ENCODE data around the gene KCNJ6. TPM values are rescaled to one million over a fixed set of nuclear protein-coding genes. Genes with fewer than 3 reads are reported as not detected.

KCNJ6 gene
- total RNA-seq (2014; rRNA removed; shearing (Covaris generic)): not detected in 2 replicates

DNA sequence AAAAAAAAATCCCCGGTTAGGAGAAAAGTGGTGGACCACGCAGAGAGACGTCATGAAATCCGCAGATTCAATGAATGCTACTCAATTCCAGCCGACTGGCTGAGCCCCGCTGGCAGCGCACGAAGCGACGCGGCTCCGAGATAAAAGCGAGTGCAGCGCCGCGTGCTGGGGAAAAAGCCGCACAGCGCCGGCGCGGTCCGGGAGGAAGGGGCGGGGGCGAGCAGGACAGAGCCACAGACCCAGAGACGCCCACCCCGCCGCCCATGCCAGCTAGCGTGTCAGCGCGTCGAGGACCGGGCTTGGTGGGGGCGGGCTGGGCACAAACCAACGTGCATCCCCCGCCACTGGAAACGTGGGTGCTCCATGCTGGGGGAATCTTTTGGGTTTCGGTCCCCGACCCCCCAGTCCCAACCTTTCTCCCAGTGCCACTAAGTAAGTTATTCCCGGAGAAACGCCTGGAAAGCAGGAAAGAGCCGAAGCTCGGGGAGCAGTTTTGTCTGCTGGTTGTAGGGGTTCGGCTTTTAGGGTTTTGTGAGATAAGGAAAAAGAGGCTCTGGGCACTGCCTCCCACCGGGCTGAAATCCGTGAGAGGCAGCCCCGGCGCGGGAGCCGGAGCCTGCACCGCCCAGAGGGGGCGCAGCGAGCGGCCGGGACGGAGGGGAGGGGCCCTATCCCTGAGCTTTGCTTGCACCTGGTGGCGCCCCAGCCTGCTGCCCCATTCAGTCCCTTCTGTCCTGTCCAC lies at the start of gene KCNJ6:
TSS of gene KCNJ6 (minus strand) at position 148 of the 742 bp plus-strand sequence. CDS start 75,775 bp downstream, outside the sequence.
- DNase-seq (ENCODE audit: low spot score): no peak

DNA sequence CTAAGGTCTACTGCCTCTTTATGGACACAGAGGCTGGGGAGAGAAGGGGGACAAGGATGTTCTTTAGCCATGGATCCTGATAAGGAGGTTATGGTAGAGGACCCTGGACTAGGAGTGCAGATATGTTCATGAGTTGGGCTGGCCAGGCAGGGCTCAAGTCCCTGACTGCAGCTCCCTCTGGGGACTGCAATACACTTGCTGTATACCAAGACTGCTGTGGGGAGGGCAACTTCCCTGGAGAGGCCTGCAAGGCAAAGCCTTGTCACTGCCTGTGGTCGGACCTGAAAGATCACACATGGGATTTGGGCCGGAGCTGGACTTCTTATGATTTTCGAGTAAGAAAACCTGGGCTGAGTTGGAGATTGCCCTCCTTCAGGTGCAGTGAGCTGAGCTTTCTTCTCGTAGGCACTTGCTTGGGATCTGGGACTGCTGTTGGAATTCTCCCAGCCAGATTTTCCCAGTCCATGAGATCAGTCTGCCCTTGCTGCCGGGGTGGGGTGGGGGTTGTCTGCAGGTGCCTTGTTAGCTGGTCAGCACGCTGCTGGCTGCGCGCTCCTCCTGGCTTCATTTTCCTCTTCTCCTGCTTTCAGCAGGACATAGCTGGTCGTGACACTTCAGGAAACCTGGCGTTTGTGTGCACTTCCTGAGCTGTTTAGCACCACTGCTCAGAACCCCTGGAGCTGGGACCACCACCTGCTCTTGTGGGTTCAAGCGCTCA lies 49.0 kb upstream of the KCNJ6 start:
- DNase-seq (ENCODE audit: low spot score): no peak

GRCh38 chr21:37958537-37958936 lies 42.3 kb upstream of the KCNJ6 start:
- DNase-seq (ENCODE audit: low spot score): no peak

- DNase-seq (ENCODE audit: low spot score): no peak
Measured at GRCh38 chr21:37956772-37957171, 40.5 kb upstream of the KCNJ6 start.

- no peak for DNase-seq (ENCODE audit: low spot score)
Measured at GRCh38 chr21:37945036-37945435, 28.8 kb upstream of the KCNJ6 start.

DNA sequence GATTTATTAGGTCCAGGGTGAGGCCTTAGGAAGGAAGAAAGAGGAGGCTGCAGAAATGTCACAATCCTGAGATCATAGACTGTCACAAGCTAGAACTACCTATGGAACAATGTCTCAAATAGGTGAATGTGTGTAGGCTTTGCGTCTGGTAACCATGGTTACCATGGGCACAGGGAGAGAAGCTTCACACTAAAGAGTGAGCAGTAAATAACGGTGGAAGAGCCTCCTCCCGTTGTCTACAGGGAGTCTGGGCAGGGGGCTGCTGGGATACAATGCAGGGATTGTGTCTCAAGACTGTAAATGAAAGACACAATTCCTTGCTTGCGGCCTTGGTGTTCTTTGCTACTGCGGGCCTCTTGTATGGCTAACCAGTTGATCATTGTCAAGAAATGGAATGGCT lies 28.2 kb upstream of the KCNJ6 start:
- no peak for DNase-seq (ENCODE audit: low spot score)

GRCh38 chr21:37940691-37941090 lies 24.4 kb upstream of the KCNJ6 start:
- DNase-seq (ENCODE audit: low spot score): no peak

GRCh38 chr21:37939838-37940237 lies 23.6 kb upstream of the KCNJ6 start:
- no peak for DNase-seq (ENCODE audit: low spot score)

- DNase-seq (ENCODE audit: low spot score): peak; percentile 73
Measured at GRCh38 chr21:37939251-37939650, 23.0 kb upstream of the KCNJ6 start.

DNA sequence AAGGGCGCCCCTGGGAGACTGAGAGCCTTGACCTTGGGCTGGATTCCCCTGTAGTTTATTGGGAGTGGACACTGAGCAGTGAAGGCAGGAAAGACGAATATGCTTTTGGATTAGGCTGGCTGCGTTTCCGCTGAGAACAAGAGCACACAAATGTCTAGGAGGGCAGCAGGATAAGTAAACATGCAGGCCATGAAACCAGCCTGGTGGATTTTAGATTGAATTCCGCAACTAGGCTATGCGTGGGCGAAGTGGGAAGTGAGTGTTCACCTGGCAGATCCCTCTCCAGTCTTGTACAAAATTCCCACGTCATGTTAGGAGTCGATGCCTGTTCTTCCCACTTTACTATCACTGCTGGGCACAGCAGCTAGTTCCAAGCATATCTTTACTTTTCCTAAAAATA lies 21.4 kb upstream of the KCNJ6 start:
- DNase-seq (ENCODE audit: low spot score): no peak

GRCh38 chr21:37936010-37936785 lies 19.9 kb upstream of the KCNJ6 start:
- peak; percentile 33 for DNase-seq (ENCODE audit: low spot score)

GRCh38 chr21:37932936-37933335 lies 16.7 kb upstream of the KCNJ6 start:
- no peak for DNase-seq (ENCODE audit: low spot score)

- DNase-seq (ENCODE audit: low spot score): no peak
Measured at GRCh38 chr21:37927711-37928110, 11.5 kb upstream of the KCNJ6 start.

GRCh38 chr21:37921091-37921490 lies 4.8 kb upstream of the KCNJ6 start:
- peak; percentile 31 for DNase-seq (ENCODE audit: low spot score)

GRCh38 chr21:37920302-37920701 lies 4.0 kb upstream of the KCNJ6 start:
- DNase-seq (ENCODE audit: low spot score): peak; percentile 63

- DNase-seq (ENCODE audit: low spot score): no peak
Measured at GRCh38 chr21:37917612-37918011, 1.4 kb upstream of the KCNJ6 start.

DNA sequence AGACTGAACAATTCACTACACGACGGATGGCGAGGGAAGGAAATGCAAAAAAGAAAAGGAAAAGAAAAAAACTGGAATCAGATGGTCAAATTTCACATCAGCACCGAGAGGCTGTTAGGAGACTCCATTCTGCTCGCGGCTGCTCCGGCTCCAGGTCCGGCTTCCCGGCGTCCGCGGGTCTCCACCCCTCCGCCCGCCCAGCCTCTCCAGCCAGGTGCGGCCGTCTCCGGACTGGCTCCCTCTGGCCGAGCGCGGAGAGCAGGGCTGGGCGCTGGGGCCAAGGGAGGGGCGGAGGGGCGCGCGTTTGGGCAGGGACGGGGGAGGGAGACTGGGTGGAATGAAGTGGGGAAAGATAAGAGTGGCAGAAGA lies 332 bp downstream of the KCNJ6 start:
- no peak for DNase-seq (ENCODE audit: low spot score)

- DNase-seq (ENCODE audit: low spot score): no peak
Measured at GRCh38 chr21:37915497-37915911, 753 bp downstream of the KCNJ6 start.

DNA sequence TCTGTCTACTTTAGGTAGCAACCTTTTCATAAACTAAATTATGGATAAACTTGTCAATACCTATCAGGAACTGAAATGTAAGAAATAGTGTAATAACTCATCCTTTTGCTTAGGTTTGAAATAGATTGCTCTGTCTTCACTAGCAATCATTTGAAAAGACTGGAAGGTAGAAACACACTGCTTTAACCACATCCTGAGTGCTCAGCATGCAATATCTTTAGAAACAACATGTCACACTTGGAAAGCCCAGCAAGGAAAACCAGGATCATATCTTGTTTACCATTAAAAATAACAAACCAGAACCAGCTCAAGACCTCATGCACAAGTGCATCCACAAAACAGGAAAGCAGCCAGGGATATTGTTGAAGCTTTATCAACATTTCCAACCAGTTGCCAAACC lies 3.6 kb downstream of the KCNJ6 start:
- no peak for DNase-seq (ENCODE audit: low spot score)

DNA sequence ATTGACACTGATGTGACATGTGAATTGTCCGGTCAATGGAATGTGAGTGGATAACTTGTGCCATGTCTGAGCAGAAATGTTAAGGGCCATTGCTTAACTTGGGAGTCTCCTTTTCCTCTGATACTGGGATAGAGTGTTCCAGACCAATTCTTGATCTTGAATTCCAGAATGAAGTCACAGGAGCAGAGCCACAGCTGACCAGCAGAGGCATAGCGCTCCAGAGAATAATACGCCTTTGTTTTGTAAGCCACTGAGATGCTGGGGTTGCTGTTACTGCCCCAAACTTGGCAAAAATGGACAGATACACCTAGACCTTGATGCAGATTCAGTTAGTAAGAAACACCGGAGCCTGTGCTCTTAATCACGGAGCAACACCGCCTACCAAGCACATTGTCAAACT lies 6.3 kb downstream of the KCNJ6 start:
- DNase-seq (ENCODE audit: low spot score): peak; percentile 9

- DNase-seq (ENCODE audit: low spot score): no peak
Measured at GRCh38 chr21:37908691-37909090, 7.6 kb downstream of the KCNJ6 start.

DNA sequence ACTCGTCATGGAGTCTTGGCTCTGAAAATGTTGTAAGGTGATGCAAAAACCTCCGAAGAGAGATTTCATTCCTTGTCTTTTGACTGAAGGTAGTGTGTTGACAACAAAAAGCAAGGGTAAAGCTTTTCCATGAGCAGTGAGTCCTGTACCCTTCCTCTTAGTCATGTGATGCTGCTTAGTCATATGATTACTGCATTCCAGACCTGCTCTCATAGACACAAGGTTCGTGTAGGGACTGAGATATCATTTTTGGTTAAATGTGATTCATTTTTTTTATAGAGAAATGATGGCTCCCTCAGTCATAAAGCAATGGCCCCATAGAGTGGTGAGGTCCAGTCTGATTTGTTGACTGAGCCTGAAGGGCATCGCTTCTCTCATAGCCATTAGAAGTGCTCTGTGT lies 9.2 kb downstream of the KCNJ6 start:
- no peak for DNase-seq (ENCODE audit: low spot score)
